ENCODE measurements around the gene PIK3CD. TPM values are rescaled to one million over a fixed set of nuclear protein-coding genes. Genes with fewer than 3 reads are reported as not detected.
A peak's percentile ranks its signal among the peaks of the same experiment; 100 is the strongest.
"Not testable (repeated sequence)": the region's sequence is repeated elsewhere in the genome, so short reads cannot be mapped to it uniquely, and the experiment has no call there.

Gene PIK3CD
- total and polyA plus RNA-seq, 8 donors = 2.8 to 74.1 (median 5.4) TPM

DNA sequence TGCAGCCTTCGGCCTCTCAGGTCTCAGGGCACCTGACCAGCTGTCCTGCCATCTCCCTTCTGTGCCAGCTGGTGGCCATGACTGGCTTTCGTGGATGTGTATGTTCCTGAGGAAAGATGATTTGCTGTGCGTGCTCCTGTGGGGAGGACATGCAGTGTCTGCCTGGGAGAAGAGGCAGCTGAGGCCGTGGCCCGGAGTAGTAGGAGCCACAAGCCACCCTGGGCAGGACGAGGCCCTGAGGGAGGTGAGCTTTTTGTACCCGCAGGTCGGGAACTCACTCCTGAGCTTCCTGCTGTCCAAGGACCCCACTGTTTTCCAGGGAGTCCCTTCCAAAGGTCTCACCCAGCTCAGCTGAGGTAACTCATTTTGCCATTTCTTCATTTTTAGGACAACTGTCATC is 58.5 kb downstream of the PIK3CD start:
- H3K9me3 ChIP-seq = no peaks in the 10 kb centered on the region
- no peak overlapping the region for H3K4me3 ChIP-seq
- H3K4me1 ChIP-seq = peaks cover 0 to 4% (median 0%) of the 10 kb centered on the region in 4 donors
- DNase-seq = no peak
- 89 to 96% (median 93%) methylated on average over 8 of the region's 8 CpGs for whole genome bisulfite sequencing, 5 donors
- no peak overlapping the region for H3K27ac ChIP-seq
- TF ChIP-seq POLR2AphosphoS5 (IDR thresholded peaks at IDR 0.05) (no peak), POLR2A (IDR thresholded peaks at IDR 0.05) (no peak), EP300 (IDR thresholded peaks at IDR 0.05) (no peak)
- TF ChIP-seq, protein P1, sequence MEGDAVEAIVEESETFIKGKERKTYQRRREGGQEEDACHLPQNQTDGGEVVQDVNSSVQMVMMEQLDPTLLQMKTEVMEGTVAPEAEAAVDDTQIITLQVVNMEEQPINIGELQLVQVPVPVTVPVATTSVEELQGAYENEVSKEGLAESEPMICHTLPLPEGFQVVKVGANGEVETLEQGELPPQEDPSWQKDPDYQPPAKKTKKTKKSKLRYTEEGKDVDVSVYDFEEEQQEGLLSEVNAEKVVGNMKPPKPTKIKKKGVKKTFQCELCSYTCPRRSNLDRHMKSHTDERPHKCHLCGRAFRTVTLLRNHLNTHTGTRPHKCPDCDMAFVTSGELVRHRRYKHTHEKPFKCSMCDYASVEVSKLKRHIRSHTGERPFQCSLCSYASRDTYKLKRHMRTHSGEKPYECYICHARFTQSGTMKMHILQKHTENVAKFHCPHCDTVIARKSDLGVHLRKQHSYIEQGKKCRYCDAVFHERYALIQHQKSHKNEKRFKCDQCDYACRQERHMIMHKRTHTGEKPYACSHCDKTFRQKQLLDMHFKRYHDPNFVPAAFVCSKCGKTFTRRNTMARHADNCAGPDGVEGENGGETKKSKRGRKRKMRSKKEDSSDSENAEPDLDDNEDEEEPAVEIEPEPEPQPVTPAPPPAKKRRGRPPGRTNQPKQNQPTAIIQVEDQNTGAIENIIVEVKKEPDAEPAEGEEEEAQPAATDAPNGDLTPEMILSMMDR (IDR thresholded peaks at IDR 0.05) = no peak
- peaks cover 7 to 45% (median 37%) of the 10 kb centered on the region in 4 donors for H3K36me3 ChIP-seq
- no peaks in the 10 kb centered on the region for H3K27me3 ChIP-seq
- intact Hi-C loops (cut with DNase I; ENCODE audit: low total_unique reads) = no loop called here

DNA sequence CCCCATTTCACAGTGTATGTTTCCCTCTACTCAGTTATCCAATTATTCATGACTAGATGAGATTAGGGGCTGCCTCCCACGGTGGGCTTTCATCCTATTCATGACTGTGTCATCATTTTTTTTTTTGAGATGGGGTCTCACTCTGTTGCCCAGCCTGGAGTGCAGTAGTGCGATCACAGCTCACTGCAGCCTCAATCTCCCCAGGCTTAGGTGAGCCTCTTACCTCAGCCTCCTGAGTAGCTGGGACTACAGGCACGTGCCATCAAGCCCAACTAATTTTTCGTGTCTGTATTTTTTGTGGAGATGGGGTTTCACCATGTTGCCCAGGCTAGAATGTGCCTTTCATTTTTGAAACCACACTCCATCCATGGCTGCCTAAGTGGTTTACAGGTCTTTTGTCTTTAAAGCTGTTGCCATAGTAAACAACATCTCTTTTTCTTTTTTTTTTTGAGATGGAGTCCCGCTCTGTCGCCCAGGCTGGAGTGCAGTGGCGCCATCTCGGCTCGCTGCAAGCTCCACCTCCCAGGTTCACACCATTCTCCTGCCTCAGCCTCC is 60.0 kb downstream of the PIK3CD start:
- TF ChIP-seq, protein P1 (IDR thresholded peaks at IDR 0.05) = no peak
- TF ChIP-seq EP300 (IDR thresholded peaks at IDR 0.05) = no peak
- no peak for TF ChIP-seq POLR2A (IDR thresholded peaks at IDR 0.05)
- no peak for TF ChIP-seq POLR2AphosphoS5 (IDR thresholded peaks at IDR 0.05)
- H3K4me3 ChIP-seq = no peak overlapping the region
- no peaks in the 10 kb centered on the region for H3K9me3 ChIP-seq
- no peak for DNase-seq
- H3K4me1 ChIP-seq = no peaks in the 10 kb centered on the region
- intact Hi-C loops (cut with DNase I; ENCODE audit: low total_unique reads) = no loop called here
- WGBS, 5 donors = 83 to 91% (median 87%) methylated on average over 9 of the region's 9 CpGs
- no peak overlapping the region for H3K27ac ChIP-seq
- H3K36me3 ChIP-seq = peaks cover 7 to 60% (median 53%) of the 10 kb centered on the region in 4 donors
- no peaks in the 10 kb centered on the region for H3K27me3 ChIP-seq

DNA sequence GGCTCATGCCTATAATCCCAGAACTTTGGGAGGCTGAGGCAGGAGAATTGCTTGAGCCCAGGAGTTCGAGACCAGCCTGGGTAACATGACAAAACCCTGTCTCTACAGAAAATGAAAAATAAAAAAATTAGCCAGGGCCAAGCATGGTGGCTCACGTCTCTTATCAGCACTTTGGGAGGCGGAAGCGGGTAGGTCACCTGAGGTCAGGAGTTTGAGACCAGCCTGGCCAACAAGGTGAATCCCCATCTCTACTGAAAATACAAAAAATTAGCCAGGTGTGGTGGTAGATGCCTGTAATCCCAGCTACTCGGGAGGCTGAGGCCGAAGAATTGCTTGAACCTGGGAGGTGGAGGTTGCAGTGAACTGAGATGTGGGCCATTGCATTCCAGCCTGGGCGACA is 61.2 kb downstream of the PIK3CD start:
- H3K9me3 ChIP-seq; intact Hi-C loops (cut with DNase I; ENCODE audit: low total_unique reads); DNase-seq; H3K27me3 ChIP-seq; H3K4me3 ChIP-seq; H3K27ac ChIP-seq: not testable (repeated sequence)
- WGBS, 5 donors = 85 to 90% (median 88%) methylated on average over 7 of the region's 7 CpGs
- H3K4me1 ChIP-seq = peaks cover 0 to 11% (median 0%) of the 10 kb centered on the region in 4 donors
- H3K36me3 ChIP-seq = peaks cover 7 to 68% (median 57%) of the 10 kb centered on the region in 4 donors

DNA sequence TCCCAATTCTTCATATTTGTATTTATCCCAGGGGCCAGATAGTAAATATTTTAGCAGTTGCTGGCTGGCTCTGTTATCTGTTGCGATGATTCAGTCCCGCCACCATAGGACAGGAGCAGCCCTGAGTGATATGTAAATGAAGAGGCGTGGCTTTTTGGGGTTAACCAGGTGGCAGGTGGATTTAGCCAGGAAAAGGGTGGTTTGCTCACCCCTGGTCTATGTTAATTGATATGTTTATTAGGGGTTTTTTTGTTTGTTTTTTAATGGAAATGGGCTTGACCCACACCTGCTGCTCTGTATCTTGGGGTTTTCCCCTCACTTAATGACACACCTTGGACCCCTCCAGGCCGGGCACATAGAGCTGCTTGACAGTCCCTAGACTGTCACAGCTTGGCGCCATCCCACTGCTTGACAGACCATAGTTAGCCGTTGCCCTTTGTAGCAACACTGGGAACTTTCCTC is 62.8 kb downstream of the PIK3CD start:
- no peaks in the 10 kb centered on the region for H3K9me3 ChIP-seq
- no peak overlapping the region for H3K27ac ChIP-seq
- DNase-seq = no peak
- H3K36me3 ChIP-seq = peaks cover 7 to 76% (median 61%) of the 10 kb centered on the region in 4 donors
- H3K4me1 ChIP-seq = peaks cover 0 to 26% (median 3%) of the 10 kb centered on the region in 4 donors
- WGBS, 5 donors = 47 to 74% (median 54%) methylated on average over 6 of the region's 6 CpGs
- H3K4me3 ChIP-seq = no peak overlapping the region
- intact Hi-C loops (cut with DNase I; ENCODE audit: low total_unique reads) = no loop called here
- no peak for TF ChIP-seq POLR2A (IDR thresholded peaks at IDR 0.05)
- no peak for TF ChIP-seq POLR2AphosphoS5 (IDR thresholded peaks at IDR 0.05)
- no peaks in the 10 kb centered on the region for H3K27me3 ChIP-seq

- Histone ChIP-seq H3K4me3 (peak overlapping the region in 1 of 4 donors; percentile 31), H3K9me3 (no peaks in the 10 kb centered on the region), H3K4me1 (peaks cover 0 to 35% (median 3%) of the 10 kb centered on the region in 4 donors), H3K27me3 (no peaks in the 10 kb centered on the region), H3K36me3 (peaks cover 13 to 81% (median 64%) of the 10 kb centered on the region in 4 donors), H3K27ac (peak overlapping the region in 1 of 5 donors; percentile 79)
- WGBS, 5 donors = 82 to 92% (median 87%) methylated on average over 20 to 40 of the region's 40 CpGs
- no peak for TF ChIP-seq POLR2A (IDR thresholded peaks at IDR 0.05)
- TF ChIP-seq POLR2AphosphoS5 (IDR thresholded peaks at IDR 0.05) = no peak
- intact Hi-C loops (cut with DNase I; ENCODE audit: low total_unique reads) = no loop called here
- DNase-seq = no peak
Measured at GRCh38 chr1:9715536-9716226, 64.2 kb downstream of the PIK3CD start.
